Head of caudate nucleus (tissue), 42 donors: ENCODE measurements around the gene HTRA3.
A peak's percentile ranks its signal among the peaks of the same experiment; 100 is the strongest.

Experiments
- DNase-seq, 42 donors: peaks; one replicate each; pipeline versions ENCODE4 v3.0.0 to v3.0.0-alpha.2; 2020 to 2021; ENCODE audit warnings: mixed read lengths in 7 of 42
- intact Hi-C: fragments of 100-400 bp; cut with DNase I; formaldehyde crosslinking; loops from one replicate; pipeline ENCODE4 v1.15.0; 2022

The HTRA3 gene

GRCh38 chr4:8261851-8262535, 7.6 kb upstream of the HTRA3 start:
- peak in 8 of 42 donors; percentile 18 to 49 (median 28) for DNase-seq
- intact Hi-C loops, result no loop called here

DNA sequence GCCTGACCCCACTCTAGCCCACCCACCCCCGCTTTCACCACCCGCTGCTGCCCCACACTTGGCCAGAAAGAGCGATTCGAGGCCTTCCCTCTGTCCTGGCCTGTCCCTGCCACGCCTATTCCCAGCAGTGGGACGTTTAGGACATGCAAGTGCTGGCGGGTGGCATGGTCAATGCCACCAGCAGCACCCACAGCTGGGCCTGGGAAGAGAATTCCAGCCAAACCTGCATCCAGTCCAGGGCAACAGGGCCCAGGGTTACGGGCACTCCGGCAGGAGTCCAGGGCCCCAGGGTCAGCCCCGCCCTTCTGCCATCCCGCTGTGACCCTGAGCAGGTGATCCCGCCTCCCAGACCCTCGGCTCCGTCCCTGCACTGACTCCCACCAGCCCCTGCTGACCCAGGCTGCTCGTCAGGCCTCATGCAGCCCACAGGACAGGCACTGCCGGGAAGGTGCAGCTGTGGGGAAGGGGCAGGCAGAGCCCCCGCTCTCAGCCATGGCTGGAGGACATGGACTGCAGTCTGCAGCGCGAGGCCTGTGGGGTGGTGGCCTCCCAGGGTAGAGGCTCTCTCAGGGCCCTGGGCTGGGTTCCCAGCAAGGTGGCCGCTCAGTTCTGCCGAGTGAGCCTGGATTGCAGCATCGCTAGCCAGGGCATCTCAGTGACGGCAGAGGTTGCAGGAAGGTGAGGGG, 6.8 kb upstream of the HTRA3 start:
- intact Hi-C loops, result no loop called here
- DNase-seq, result no peak

GRCh38 chr4:8263397-8263796, 6.2 kb upstream of the HTRA3 start:
- no peak for DNase-seq

GRCh38 chr4:8264106-8264505, 5.4 kb upstream of the HTRA3 start:
- intact Hi-C loops, result no loop called here
- DNase-seq, result no peak

More at GRCh38 chr4:8263397-8263796, 6.2 kb upstream of the HTRA3 start:
- intact Hi-C loops, result no loop called here

DNA sequence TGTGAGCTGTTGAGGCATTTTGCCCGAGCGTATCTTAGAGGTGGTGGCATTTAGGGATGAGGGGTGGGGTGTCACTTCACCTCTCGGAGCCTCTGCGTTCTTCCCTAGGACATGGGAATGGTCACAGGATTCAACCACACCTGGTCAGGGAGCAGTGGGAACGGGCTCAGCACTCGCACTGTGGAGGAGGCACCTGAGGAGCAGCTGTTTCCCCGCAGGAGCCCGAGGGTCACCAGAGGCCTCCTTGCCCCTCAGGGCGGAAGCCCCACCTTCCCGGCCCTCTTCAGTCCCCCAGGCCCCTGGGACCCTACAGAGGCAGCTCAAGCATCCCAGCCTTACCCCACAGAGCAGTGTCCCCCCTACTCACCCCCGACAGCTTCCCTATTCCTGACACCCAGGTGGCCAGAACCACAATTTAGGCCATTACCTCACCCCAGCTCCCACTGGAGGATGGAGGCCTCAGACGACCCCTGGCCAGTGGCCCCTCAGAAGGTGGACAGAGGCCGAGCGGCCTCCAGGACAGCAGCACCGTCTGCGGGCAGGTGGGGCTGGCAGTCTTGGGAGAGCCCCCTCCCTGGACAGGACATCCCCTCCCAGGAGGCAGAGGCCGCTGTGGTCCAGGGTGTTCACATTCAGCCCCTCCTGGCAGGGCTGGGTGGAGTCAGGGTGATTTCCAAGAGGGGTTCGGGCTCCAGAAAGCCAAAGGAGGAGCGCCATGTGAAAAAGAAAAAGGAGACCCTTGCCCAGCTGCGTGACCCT, 4.2 kb upstream of the HTRA3 start:
- DNase-seq, result no peak
- intact Hi-C loops, result no loop called here

- intact Hi-C loops, result no loop called here
- DNase-seq, result no peak
Observed at GRCh38 chr4:8266088-8266487, 3.5 kb upstream of the HTRA3 start.

DNA sequence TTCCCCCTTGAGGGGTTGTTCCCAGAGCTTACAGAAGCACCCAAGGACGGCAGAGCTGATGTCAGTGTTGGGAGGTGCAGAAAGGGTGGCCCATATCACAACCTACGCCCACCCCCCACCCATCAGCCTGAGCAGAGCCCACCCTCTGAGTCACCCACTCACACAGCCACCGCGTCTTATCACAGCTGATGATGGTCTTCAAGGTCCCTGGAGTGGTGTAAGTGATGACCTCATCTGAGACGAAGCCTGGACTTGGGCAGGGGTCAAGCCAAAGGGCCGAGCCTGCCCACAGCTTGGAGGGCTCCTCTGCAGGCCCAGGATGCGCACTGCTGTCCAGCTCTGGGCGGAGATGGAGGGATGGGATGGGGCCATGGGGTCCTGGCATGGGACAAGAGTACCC, 3.0 kb upstream of the HTRA3 start:
- intact Hi-C loops, result no loop called here
- no peak for DNase-seq

- intact Hi-C loops, result no loop called here
- peak in 2 of 42 donors; percentile 13 to 18 for DNase-seq
Observed at GRCh38 chr4:8267077-8267476, 2.5 kb upstream of the HTRA3 start.

- DNase-seq, result no peak
- intact Hi-C loops, result no loop called here
Observed at GRCh38 chr4:8268211-8268610, 1.3 kb upstream of the HTRA3 start.

- intact Hi-C loops, result no loop called here
- no peak for DNase-seq
Observed at GRCh38 chr4:8268901-8269534, 536 bp upstream of the HTRA3 start.

GRCh38 chr4:8270418-8270771, 841 bp downstream of the HTRA3 start:
- intact Hi-C loops, result no loop called here
- no peak for DNase-seq

- no peak for DNase-seq
- intact Hi-C loops, result no loop called here
Observed at GRCh38 chr4:8270912-8271815, 1.6 kb downstream of the HTRA3 start.

DNA sequence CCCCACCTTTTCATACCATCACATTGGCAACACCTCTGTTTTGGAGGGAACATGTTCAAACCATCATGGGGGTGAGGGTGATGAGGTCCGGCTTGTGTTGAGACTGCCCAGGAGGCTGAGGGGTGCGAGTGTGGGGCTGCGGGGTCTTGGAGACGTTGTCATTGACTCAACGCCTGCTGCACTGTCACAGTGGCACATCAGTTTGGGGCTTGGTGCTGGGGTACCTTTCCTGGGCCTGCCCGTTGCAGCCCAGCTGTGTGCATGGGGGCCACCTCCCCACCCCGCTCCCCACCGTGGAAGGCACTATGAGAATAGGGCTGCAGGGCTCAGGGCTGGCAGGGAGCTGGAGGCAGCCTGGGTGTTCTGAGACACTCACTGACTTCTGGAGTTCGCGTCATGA, 2.3 kb downstream of the HTRA3 start:
- intact Hi-C loops, result no loop called here
- DNase-seq, result no peak

DNA sequence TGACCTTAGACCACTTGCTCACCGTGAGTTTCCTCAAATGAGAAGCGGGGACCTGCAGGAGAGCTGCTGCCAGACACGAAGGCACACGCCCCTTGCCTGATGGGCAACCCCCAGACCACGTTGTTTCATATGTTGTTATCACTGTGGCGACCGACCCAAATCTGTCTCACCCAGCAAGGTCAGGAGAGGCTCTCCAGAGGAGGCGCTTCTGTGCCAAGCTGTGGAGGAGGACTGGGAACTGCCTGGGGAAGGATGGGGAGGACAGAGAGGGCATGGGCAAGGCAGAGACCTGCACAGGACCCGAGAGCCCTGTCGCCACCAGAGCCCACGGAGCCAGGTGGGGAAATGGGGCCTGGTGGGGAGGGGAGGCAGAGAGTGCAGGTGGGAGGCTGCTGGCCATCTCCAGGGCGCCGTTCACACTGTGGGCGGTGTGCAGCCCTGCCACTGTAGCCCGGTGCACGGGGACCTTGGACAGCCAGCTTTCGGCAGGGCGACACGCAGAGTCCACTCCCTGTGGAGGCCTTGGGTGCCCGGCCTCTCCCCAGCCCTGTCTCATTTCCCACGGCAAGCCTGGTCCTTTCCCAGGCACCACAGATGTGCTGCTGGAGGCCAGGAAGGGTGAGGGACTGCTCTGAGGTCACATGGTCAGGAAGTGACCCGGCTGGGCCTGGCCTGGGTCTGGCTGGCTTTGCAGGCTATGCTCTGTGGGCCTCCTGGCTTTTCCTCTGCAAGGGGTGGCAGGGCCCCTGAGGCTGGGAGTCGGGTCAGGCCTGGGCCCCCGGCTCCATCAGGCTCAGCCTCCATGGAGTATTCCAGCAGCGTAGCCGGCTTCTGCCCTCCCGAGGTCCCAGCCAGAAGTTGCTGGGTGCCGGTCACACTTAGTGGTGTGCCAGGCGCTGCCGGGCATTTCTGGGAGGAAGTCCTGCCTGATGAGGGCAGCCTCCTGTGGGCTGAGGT, 3.2 kb downstream of the HTRA3 start:
- DNase-seq, result no peak
- intact Hi-C loops, result no loop called here

- intact Hi-C loops, result no loop called here
- DNase-seq, result no peak
Observed at GRCh38 chr4:8273450-8273849, 3.9 kb downstream of the HTRA3 start.

DNA sequence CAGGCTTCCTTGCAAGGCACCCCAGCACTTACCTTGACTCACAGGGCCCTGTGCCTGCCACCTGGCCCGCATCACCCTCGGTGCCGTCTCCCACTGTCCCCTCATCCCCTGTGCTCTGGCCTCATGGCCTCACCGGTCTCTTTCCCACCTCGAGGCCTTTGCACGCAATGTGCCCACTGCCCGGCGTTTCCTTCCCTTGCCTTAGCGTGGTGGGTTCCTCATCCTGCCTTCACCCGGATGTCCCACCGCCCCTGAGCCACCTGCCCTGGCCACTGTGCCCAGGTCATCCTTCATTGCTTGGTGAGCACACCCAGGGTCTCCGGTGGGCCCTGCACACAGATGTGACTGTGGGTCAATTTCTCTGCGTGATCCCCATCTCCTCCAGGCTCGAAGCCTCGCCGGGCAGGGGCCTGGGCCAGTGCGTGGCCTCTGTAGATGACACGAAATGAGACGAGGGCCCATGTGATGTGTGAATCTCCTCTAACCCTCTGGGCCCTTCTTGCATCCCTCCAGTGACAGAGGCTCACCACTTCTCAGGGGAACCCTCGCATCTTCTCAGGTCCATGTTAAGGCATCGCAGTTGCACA, 4.6 kb downstream of the HTRA3 start:
- DNase-seq, result no peak
- intact Hi-C loops, result no loop called here

GRCh38 chr4:8274765-8275547, 5.4 kb downstream of the HTRA3 start:
- peak; percentile 61 to 88 (median 78) for DNase-seq
- intact Hi-C loops, result no loop called here
